Measurements from ENCODE around the gene STXBP3.

STXBP3 gene

GRCh38 chr1:108815566-108815965 lies 69.1 kb downstream of the STXBP3 start:
- Mint-ChIP-seq H3K9me3 (no peaks in the 10 kb centered on the region), H3K4me3 (no peak overlapping the region), H3K27ac (peak overlapping the region; percentile 96 to 98 (median 98)), H3K27me3 (ENCODE audit: low read depth) (no peaks in the 10 kb centered on the region), H3K4me1 (peaks cover 49% of the 10 kb centered on the region), H3K36me3 (ENCODE audit: low read depth) (no peaks in the 10 kb centered on the region)
- no peak for TF ChIP-seq CTCF (IDR thresholded peaks at IDR 0.05; ENCODE audit: unreplicated experiment in 3 of 3)

- H3K9me3 Mint-ChIP-seq = no peaks in the 10 kb centered on the region
Measured at GRCh38 chr1:108816049-108816893, 69.8 kb downstream of the STXBP3 start.

GRCh38 chr1:108817016-108817415 lies 70.5 kb downstream of the STXBP3 start:
- H3K27ac Mint-ChIP-seq = peak overlapping the region; percentile 96 to 98 (median 98)
- peak overlapping the region; percentile 26 to 55 (median 54) for H3K4me3 Mint-ChIP-seq
- H3K36me3 Mint-ChIP-seq (ENCODE audit: low read depth) = no peaks in the 10 kb centered on the region
- peaks cover 1% of the 10 kb centered on the region for H3K27me3 Mint-ChIP-seq (ENCODE audit: low read depth)
- H3K4me1 Mint-ChIP-seq = peaks cover 49% of the 10 kb centered on the region
- no peaks in the 10 kb centered on the region for H3K9me3 Mint-ChIP-seq
- TF ChIP-seq CTCF (IDR thresholded peaks at IDR 0.05; ENCODE audit: unreplicated experiment in 3 of 3) = no peak

More at GRCh38 chr1:108816049-108816893, 69.8 kb downstream of the STXBP3 start:
- Mint-ChIP-seq H3K36me3 (ENCODE audit: low read depth) (no peaks in the 10 kb centered on the region), H3K4me3 (peak overlapping the region; percentile 40 to 56 (median 54)), H3K4me1 (peaks cover 49% of the 10 kb centered on the region), H3K27ac (peak overlapping the region; percentile 96 to 98 (median 98)), H3K27me3 (ENCODE audit: low read depth) (no peaks in the 10 kb centered on the region)
- TF ChIP-seq CTCF (IDR thresholded peaks at IDR 0.05; ENCODE audit: unreplicated experiment in 3 of 3) = no peak

GRCh38 chr1:108817811-108818210 lies 71.3 kb downstream of the STXBP3 start:
- no peaks in the 10 kb centered on the region for H3K9me3 Mint-ChIP-seq
- H3K27ac Mint-ChIP-seq = peak overlapping the region; percentile 89 to 98 (median 92)
- peak overlapping the region in 2 of 3 experiments; percentile 23 to 34 for H3K4me3 Mint-ChIP-seq
- H3K36me3 Mint-ChIP-seq (ENCODE audit: low read depth) = no peaks in the 10 kb centered on the region
- H3K27me3 Mint-ChIP-seq (ENCODE audit: low read depth) = peaks cover 6% of the 10 kb centered on the region
- peaks cover 49% of the 10 kb centered on the region for H3K4me1 Mint-ChIP-seq
- TF ChIP-seq CTCF (IDR thresholded peaks at IDR 0.05; ENCODE audit: unreplicated experiment in 3 of 3) = no peak

- TF ChIP-seq CTCF (IDR thresholded peaks at IDR 0.05; ENCODE audit: unreplicated experiment in 3 of 3) = no peak
- no peak overlapping the region for H3K4me3 Mint-ChIP-seq
- no peaks in the 10 kb centered on the region for H3K36me3 Mint-ChIP-seq (ENCODE audit: low read depth)
- H3K27me3 Mint-ChIP-seq (ENCODE audit: low read depth) = peaks cover 6% of the 10 kb centered on the region
- H3K27ac Mint-ChIP-seq = peak overlapping the region in 2 of 3 experiments; percentile 10 to 24
- peaks cover 33% of the 10 kb centered on the region for H3K4me1 Mint-ChIP-seq
- no peaks in the 10 kb centered on the region for H3K9me3 Mint-ChIP-seq
Measured at GRCh38 chr1:108819878-108820277, 73.4 kb downstream of the STXBP3 start.

GRCh38 chr1:108823632-108824031 lies 77.2 kb downstream of the STXBP3 start:
- Mint-ChIP-seq H3K27me3 (ENCODE audit: low read depth) (peaks cover 6% of the 10 kb centered on the region), H3K9me3 (no peaks in the 10 kb centered on the region), H3K4me1 (peaks cover 11% of the 10 kb centered on the region), H3K4me3 (no peak overlapping the region), H3K27ac (no peak overlapping the region), H3K36me3 (ENCODE audit: low read depth) (no peaks in the 10 kb centered on the region)
- no peak for TF ChIP-seq CTCF (IDR thresholded peaks at IDR 0.05; ENCODE audit: unreplicated experiment in 3 of 3)

Measured in nephron (organoid).